GM23338 (cell line): ENCODE data around the gene ABCF3. TPM values are rescaled to one million over a fixed set of nuclear protein-coding genes. Genes with fewer than 3 reads are reported as not detected.
A peak's percentile ranks its signal among the peaks of the same experiment; 100 is the strongest.

Source experiments
- ATAC-seq: fragments of 200-7000 bp; cut with Tn5 transposase; 3 replicates; pipeline ENCODE4 v1.9.1; 2020
- DNase-seq: peaks from one replicate; pipeline ENCODE4 v3.0.0-alpha.2; 2015; ENCODE audit warnings: low spot score
- H2AFZ ChIP-seq: fragments of 200-600 bp; sonication (generic); 2 replicates; pipeline ENCODE4 v1.8.0; 2016; ENCODE audit warnings: antibody characterized with exemption, mild to moderate bottlenecking, moderate library complexity
- H3F3A ChIP-seq: fragments of 200-600 bp; sonication (generic); replicated peaks from 2 replicates; pipeline ENCODE4 v1.8.0; 2017; ENCODE audit warnings: antibody characterized with exemption, mixed run types, low read depth
- H3K27ac ChIP-seq: fragments of 200-600 bp; sonication (generic); 2 replicates; pipeline ENCODE4 v1.6.1; 2016; ENCODE audit warnings: low read depth
- H3K27me3 ChIP-seq: fragments of 200-600 bp; sonication (generic); 2 replicates; pipeline ENCODE4 v1.8.0; 2016; ENCODE audit warnings: mild to moderate bottlenecking, mixed run types, moderate library complexity; ENCODE audit not compliant: insufficient read depth
- H3K36me3 ChIP-seq: fragments of 200-600 bp; sonication (generic); 2 replicates; pipeline ENCODE4 v1.8.0; 2016; ENCODE audit warnings: mild to moderate bottlenecking; ENCODE audit not compliant: insufficient read depth
- H3K4me1 ChIP-seq: fragments of 200-600 bp; sonication (generic); 2 replicates; pipeline ENCODE4 v1.8.0; 2016; ENCODE audit warnings: mild to moderate bottlenecking, moderate library complexity; ENCODE audit not compliant: insufficient read depth
- H3K4me2 ChIP-seq: fragments of 200-600 bp; sonication (generic); 2 replicates; pipeline ENCODE4 v1.7.1; 2017; ENCODE audit warnings: mixed run types
- H3K4me3 ChIP-seq: fragments of 200-600 bp; sonication (generic); 2 replicates; pipeline ENCODE4 v1.6.1; 2016; ENCODE audit warnings: mixed run types
- H3K79me2 ChIP-seq: fragments of 200-600 bp; sonication (generic); replicated peaks from 2 replicates; pipeline ENCODE4 v1.8.0; 2017; ENCODE audit warnings: mild to moderate bottlenecking; ENCODE audit not compliant: insufficient read depth
- H3K9me2 ChIP-seq: fragments of 200-600 bp; sonication (generic); 2 replicates; pipeline ENCODE4 v1.8.0; 2017; ENCODE audit not compliant: insufficient read depth
- H4K20me1 ChIP-seq: fragments of 200-600 bp; sonication (generic); replicated peaks from 2 replicates; pipeline ENCODE4 v1.8.0; 2017; ENCODE audit warnings: mild to moderate bottlenecking; ENCODE audit not compliant: insufficient read depth
- H3K27ac Mint-ChIP-seq: 2 replicates; pipeline ENCODE4 v1.8.0; 2020; ENCODE audit warnings: inconsistent platforms, mild to moderate bottlenecking, moderate library complexity, mixed read lengths
- H3K27me3 Mint-ChIP-seq: 3 replicates; pipeline ENCODE4 v1.8.0; 2022; ENCODE audit warnings: low read depth, mild to moderate bottlenecking, moderate library complexity, mixed read lengths, inconsistent platforms; ENCODE audit not compliant: insufficient read depth, poor library complexity
- H3K36me3 Mint-ChIP-seq: 3 replicates; pipeline ENCODE4 v1.8.0; 2021; ENCODE audit warnings: low read depth, mild to moderate bottlenecking, inconsistent platforms, moderate library complexity, mixed read lengths
- H3K4me1 Mint-ChIP-seq: 3 replicates; pipeline ENCODE4 v1.8.0; 2020; ENCODE audit warnings: mild to moderate bottlenecking, inconsistent platforms, mixed read lengths
- H3K4me3 Mint-ChIP-seq: 3 replicates; pipeline ENCODE4 v1.8.0; 2021; ENCODE audit warnings: moderate library complexity, mild to moderate bottlenecking, inconsistent platforms, mixed read lengths
- H3K9me3 Mint-ChIP-seq: 3 replicates; pipeline ENCODE4 v1.8.0; 2020; ENCODE audit warnings: moderate library complexity, mild to moderate bottlenecking, inconsistent platforms, mixed read lengths
- CREB1 ChIP-seq: fragments of 250-450 bp; sonication (Bioruptor Pico); IDR thresholded peaks from 2 replicates; pipeline ENCODE4 v1.5.0; 2020; ENCODE audit warnings: low read depth, mild to moderate bottlenecking, moderate library complexity
- EZH2 ChIP-seq: fragments of 200-600 bp; sonication (generic); IDR thresholded peaks from one replicate; pipeline ENCODE4 v1.8.0; 2017; ENCODE audit warnings: antibody characterized with exemption, mild to moderate bottlenecking, low read depth; ENCODE audit not compliant: unreplicated experiment
- EZH2phosphoT487 ChIP-seq: fragments of 200-600 bp; sonication (generic); IDR thresholded peaks from one replicate; pipeline ENCODE4 v1.8.1; 2018; ENCODE audit warnings: antibody characterized with exemption; ENCODE audit not compliant: unreplicated experiment
- NANOG ChIP-seq: IDR thresholded peaks from 2 replicates; pipeline ENCODE4 v1.6.1; 2016; ENCODE audit warnings: antibody characterized with exemption, borderline replicate concordance
- POLR2AphosphoS5 ChIP-seq: IDR thresholded peaks from 2 replicates; pipeline ENCODE4 v1.6.1; 2016; ENCODE audit warnings: antibody characterized with exemption, low read depth
- STAT1 ChIP-seq: IDR thresholded peaks from one replicate; pipeline ENCODE4 v1.6.1; 2016; ENCODE audit warnings: antibody characterized with exemption; ENCODE audit not compliant: unreplicated experiment
- ZNF114 ChIP-seq: fragments of 250-450 bp; sonication (Bioruptor Pico); IDR thresholded peaks from 2 replicates; pipeline ENCODE4 v1.5.0; 2020; ENCODE audit warnings: mild to moderate bottlenecking, moderate library complexity
- ZNF331 ChIP-seq: fragments of 250-450 bp; sonication (Bioruptor Pico); IDR thresholded peaks from 2 replicates; pipeline ENCODE4 v1.5.0; 2020; ENCODE audit warnings: low read depth, mild to moderate bottlenecking, moderate library complexity
- polyA plus RNA-seq: library from polyadenylated mRNA; unstranded; fragments of >200 nt; fragmentation: Nextera tagmentation; extraction: Ambion mirVana; gene quantifications from 2 replicates; pipeline ENCODE4 v1.2.1, GENCODE V29; 2016
- total RNA-seq: library from RNA; depleted of rRNA; stranded (reverse); fragments of >200 nt; shearing (Covaris generic); gene quantifications from 2 replicates; pipeline ENCODE4 v1.2.3, GENCODE V29; 2014
- TF ChIP-seq, protein P1 (sequence below): IDR thresholded peaks from one replicate; pipeline ENCODE4 v1.6.1; 2018; ENCODE audit warnings: antibody characterized with exemption; ENCODE audit not compliant: unreplicated experiment
- TF ChIP-seq, protein P2 (sequence below): fragments of 250-450 bp; sonication (Bioruptor Pico); IDR thresholded peaks from 2 replicates; pipeline ENCODE4 v1.5.0; 2020; ENCODE audit warnings: mild to moderate bottlenecking, moderate library complexity
- TF ChIP-seq, protein P3 (sequence below), 2 experiments: fragments of 200-600 bp in 1 of 2; sonication (generic) in 1 of 2; conservative IDR thresholded peaks; 2 replicates each; pipeline versions ENCODE4 v1.5.1 to v1.6.1; 2016 to 2017; ENCODE audit warnings: antibody characterized with exemption in 2 of 2, low read depth in 2 of 2, mild to moderate bottlenecking in 2 of 2, moderate library complexity in 1 of 2
- TF ChIP-seq, protein P4 (sequence below): IDR thresholded peaks from 2 replicates; pipeline ENCODE4 v1.6.1; 2016; ENCODE audit warnings: antibody characterized with exemption

The ABCF3 gene
- total and polyA plus RNA-seq, 2 experiments from 2014 or later, result 33.4 to 48.9 TPM

DNA sequence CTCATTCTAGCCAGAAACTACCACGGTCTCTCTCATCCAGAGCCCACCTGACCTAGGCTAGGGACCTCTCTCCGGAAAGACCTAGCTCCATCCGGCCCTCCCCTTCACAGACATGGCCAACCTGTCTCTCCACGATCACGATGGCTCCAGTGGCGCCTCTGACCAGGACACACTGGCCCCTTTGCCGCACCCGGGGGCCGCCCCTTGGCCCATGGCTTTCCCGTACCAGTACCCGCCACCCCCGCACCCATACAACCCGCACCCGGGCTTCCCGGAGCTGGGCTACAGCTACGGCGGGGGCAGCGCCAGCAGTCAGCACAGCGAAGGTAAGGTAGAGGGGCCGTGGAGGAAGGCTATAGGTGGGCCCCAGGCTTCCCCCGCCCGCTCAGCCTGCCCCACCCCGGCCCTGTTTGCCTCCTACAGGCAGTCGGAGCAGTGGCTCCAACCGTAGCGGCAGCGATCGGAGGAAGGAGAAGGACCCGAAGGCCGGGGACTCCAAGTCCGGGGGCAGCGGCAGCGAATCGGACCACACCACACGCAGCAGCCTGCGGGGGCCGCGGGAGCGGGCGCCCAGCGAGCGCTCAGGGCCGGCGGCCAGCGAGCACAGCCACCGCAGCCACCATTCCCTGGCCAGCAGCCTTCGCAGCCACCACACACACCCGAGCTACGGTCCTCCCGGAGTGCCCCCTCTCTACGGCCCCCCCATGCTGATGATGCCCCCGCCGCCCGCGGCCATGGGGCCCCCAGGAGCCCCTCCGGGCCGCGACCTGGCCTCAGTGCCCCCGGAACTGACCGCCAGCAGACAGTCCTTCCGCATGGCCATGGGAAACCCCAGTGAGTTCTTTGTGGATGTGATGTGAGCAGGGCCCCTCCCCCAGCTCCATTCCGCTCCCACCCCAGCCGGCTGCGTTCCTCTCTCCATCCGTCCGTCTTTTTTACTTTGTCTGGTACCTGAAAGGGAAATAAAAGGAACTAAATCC is 15.8 kb upstream of the ABCF3 start:
- Histone ChIP-seq H4K20me1 (peaks cover 7% of the 10 kb centered on the region), H3K4me2 (no peak overlapping the region), H3K36me3 (0 out of 2 replicates have a peak, but pooled peaks cover 5% of the 10 kb centered on the region), H3K4me1 (no peaks in the 10 kb centered on the region), H2AFZ (no peak overlapping the region), H3K4me3 (no peak overlapping the region), H3K9me2 (no peaks in the 10 kb centered on the region), H3K27ac (no peak overlapping the region), H3K79me2 (peaks cover 3% of the 10 kb centered on the region), H3F3A (no peaks in the 10 kb centered on the region), H3K27me3 (no peaks in the 10 kb centered on the region)
- H3K27ac Mint-ChIP-seq, result no peak overlapping the region; the same call in 1 of the 2 replicates
- DNase-seq (peak; percentile 36), ATAC-seq (no peak)
- no peak overlapping the region for H3K4me3 Mint-ChIP-seq
- peaks cover 13% of the 10 kb centered on the region; the same call in 2 of the 3 replicates for H3K4me1 Mint-ChIP-seq
- no peak for TF ChIP-seq NANOG
- no peak for TF ChIP-seq POLR2AphosphoS5
- TF ChIP-seq ZNF114 (CRISPR knock-in tag), result no peak
- TF ChIP-seq, protein P1, sequence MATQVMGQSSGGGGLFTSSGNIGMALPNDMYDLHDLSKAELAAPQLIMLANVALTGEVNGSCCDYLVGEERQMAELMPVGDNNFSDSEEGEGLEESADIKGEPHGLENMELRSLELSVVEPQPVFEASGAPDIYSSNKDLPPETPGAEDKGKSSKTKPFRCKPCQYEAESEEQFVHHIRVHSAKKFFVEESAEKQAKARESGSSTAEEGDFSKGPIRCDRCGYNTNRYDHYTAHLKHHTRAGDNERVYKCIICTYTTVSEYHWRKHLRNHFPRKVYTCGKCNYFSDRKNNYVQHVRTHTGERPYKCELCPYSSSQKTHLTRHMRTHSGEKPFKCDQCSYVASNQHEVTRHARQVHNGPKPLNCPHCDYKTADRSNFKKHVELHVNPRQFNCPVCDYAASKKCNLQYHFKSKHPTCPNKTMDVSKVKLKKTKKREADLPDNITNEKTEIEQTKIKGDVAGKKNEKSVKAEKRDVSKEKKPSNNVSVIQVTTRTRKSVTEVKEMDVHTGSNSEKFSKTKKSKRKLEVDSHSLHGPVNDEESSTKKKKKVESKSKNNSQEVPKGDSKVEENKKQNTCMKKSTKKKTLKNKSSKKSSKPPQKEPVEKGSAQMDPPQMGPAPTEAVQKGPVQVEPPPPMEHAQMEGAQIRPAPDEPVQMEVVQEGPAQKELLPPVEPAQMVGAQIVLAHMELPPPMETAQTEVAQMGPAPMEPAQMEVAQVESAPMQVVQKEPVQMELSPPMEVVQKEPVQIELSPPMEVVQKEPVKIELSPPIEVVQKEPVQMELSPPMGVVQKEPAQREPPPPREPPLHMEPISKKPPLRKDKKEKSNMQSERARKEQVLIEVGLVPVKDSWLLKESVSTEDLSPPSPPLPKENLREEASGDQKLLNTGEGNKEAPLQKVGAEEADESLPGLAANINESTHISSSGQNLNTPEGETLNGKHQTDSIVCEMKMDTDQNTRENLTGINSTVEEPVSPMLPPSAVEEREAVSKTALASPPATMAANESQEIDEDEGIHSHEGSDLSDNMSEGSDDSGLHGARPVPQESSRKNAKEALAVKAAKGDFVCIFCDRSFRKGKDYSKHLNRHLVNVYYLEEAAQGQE, result no peak
- TF ChIP-seq, protein P2, sequence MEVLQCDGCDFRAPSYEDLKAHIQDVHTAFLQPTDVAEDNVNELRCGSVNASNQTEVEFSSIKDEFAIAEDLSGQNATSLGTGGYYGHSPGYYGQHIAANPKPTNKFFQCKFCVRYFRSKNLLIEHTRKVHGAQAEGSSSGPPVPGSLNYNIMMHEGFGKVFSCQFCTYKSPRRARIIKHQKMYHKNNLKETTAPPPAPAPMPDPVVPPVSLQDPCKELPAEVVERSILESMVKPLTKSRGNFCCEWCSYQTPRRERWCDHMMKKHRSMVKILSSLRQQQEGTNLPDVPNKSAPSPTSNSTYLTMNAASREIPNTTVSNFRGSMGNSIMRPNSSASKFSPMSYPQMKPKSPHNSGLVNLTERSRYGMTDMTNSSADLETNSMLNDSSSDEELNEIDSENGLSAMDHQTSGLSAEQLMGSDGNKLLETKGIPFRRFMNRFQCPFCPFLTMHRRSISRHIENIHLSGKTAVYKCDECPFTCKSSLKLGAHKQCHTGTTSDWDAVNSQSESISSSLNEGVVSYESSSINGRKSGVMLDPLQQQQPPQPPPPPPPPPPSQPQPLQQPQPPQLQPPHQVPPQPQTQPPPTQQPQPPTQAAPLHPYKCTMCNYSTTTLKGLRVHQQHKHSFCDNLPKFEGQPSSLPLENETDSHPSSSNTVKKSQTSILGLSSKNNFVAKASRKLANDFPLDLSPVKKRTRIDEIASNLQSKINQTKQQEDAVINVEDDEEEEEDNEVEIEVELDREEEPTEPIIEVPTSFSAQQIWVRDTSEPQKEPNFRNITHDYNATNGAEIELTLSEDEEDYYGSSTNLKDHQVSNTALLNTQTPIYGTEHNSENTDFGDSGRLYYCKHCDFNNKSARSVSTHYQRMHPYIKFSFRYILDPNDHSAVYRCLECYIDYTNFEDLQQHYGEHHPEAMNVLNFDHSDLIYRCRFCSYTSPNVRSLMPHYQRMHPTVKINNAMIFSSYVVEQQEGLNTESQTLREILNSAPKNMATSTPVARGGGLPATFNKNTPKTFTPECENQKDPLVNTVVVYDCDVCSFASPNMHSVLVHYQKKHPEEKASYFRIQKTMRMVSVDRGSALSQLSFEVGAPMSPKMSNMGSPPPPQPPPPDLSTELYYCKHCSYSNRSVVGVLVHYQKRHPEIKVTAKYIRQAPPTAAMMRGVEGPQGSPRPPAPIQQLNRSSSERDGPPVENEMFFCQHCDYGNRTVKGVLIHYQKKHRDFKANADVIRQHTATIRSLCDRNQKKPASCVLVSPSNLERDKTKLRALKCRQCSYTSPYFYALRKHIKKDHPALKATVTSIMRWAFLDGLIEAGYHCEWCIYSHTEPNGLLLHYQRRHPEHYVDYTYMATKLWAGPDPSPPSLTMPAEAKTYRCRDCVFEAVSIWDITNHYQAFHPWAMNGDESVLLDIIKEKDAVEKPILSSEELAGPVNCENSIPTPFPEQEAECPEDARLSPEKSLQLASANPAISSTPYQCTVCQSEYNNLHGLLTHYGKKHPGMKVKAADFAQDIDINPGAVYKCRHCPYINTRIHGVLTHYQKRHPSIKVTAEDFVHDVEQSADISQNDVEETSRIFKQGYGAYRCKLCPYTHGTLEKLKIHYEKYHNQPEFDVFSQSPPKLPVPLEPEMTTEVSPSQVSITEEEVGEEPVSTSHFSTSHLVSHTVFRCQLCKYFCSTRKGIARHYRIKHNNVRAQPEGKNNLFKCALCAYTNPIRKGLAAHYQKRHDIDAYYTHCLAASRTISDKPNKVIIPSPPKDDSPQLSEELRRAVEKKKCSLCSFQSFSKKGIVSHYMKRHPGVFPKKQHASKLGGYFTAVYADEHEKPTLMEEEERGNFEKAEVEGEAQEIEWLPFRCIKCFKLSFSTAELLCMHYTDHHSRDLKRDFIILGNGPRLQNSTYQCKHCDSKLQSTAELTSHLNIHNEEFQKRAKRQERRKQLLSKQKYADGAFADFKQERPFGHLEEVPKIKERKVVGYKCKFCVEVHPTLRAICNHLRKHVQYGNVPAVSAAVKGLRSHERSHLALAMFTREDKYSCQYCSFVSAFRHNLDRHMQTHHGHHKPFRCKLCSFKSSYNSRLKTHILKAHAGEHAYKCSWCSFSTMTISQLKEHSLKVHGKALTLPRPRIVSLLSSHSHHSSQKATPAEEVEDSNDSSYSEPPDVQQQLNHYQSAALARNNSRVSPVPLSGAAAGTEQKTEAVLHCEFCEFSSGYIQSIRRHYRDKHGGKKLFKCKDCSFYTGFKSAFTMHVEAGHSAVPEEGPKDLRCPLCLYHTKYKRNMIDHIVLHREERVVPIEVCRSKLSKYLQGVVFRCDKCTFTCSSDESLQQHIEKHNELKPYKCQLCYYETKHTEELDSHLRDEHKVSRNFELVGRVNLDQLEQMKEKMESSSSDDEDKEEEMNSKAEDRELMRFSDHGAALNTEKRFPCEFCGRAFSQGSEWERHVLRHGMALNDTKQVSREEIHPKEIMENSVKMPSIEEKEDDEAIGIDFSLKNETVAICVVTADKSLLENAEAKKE, result no peak
- TF ChIP-seq, protein P3, sequence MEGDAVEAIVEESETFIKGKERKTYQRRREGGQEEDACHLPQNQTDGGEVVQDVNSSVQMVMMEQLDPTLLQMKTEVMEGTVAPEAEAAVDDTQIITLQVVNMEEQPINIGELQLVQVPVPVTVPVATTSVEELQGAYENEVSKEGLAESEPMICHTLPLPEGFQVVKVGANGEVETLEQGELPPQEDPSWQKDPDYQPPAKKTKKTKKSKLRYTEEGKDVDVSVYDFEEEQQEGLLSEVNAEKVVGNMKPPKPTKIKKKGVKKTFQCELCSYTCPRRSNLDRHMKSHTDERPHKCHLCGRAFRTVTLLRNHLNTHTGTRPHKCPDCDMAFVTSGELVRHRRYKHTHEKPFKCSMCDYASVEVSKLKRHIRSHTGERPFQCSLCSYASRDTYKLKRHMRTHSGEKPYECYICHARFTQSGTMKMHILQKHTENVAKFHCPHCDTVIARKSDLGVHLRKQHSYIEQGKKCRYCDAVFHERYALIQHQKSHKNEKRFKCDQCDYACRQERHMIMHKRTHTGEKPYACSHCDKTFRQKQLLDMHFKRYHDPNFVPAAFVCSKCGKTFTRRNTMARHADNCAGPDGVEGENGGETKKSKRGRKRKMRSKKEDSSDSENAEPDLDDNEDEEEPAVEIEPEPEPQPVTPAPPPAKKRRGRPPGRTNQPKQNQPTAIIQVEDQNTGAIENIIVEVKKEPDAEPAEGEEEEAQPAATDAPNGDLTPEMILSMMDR (conservative IDR thresholded peaks at IDR 0.05; ENCODE audit: low read depth in 2 of 2), result no peak
- no peak for TF ChIP-seq EZH2
- no peak for TF ChIP-seq STAT1
- TF ChIP-seq CREB1 (CRISPR knock-in tag), result no peak
- TF ChIP-seq ZNF331 (CRISPR knock-in tag), result no peak
- TF ChIP-seq, protein P4, sequence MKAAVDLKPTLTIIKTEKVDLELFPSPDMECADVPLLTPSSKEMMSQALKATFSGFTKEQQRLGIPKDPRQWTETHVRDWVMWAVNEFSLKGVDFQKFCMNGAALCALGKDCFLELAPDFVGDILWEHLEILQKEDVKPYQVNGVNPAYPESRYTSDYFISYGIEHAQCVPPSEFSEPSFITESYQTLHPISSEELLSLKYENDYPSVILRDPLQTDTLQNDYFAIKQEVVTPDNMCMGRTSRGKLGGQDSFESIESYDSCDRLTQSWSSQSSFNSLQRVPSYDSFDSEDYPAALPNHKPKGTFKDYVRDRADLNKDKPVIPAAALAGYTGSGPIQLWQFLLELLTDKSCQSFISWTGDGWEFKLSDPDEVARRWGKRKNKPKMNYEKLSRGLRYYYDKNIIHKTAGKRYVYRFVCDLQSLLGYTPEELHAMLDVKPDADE, result no peak
- no peak for TF ChIP-seq EZH2phosphoT487
- no peaks in the 10 kb centered on the region for H3K9me3 Mint-ChIP-seq
- peaks cover 8% of the 10 kb centered on the region for H3K27me3 Mint-ChIP-seq
- peaks cover 49% of the 10 kb centered on the region for H3K36me3 Mint-ChIP-seq
